Fibroblast of lung (primary cell): ENCODE measurements around the gene MAP3K7CL.

ENCODE experiments used
- EZH2 ChIP-seq: IDR thresholded peaks from 2 replicates; pipeline ENCODE4 v1.5.1; 2012; ENCODE audit warnings: low read length, control low read depth, mild to moderate bottlenecking; ENCODE audit errors: missing control alignments
- TF ChIP-seq, protein P1 (sequence below), 2 donors: IDR thresholded peaks in 1 of 2; conservative IDR thresholded peaks in 1 of 2; 1 replicate in 1 of 2; 2 replicates in 1 of 2; pipeline ENCODE4 v1.5.1; 2011 to 2012; ENCODE audit warnings: low read length in 2 of 2, control low read depth in 1 of 2, inconsistent platforms in 1 of 2, low read depth in 1 of 2, mild to moderate bottlenecking in 1 of 2

DNA sequence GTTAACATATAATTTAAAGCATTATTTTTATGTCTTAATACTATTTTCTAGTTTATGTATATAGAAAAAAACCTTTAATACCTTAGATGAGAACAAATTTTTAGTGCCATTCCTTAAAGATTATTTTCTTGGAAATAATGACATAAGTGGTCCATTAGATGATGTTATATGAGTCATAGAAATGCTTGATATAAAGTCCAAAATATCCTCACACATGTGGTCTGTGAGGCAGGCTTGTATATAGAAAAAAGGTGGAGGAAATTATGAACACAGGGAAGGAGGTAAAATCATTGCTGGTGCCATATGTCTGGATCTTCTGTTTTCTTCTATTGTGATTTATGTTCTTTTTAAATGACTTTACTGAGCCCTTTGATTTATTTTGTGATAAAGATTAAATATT is 79.3 kb downstream of the MAP3K7CL start:
- no peak for TF ChIP-seq EZH2
- TF ChIP-seq, protein P1, sequence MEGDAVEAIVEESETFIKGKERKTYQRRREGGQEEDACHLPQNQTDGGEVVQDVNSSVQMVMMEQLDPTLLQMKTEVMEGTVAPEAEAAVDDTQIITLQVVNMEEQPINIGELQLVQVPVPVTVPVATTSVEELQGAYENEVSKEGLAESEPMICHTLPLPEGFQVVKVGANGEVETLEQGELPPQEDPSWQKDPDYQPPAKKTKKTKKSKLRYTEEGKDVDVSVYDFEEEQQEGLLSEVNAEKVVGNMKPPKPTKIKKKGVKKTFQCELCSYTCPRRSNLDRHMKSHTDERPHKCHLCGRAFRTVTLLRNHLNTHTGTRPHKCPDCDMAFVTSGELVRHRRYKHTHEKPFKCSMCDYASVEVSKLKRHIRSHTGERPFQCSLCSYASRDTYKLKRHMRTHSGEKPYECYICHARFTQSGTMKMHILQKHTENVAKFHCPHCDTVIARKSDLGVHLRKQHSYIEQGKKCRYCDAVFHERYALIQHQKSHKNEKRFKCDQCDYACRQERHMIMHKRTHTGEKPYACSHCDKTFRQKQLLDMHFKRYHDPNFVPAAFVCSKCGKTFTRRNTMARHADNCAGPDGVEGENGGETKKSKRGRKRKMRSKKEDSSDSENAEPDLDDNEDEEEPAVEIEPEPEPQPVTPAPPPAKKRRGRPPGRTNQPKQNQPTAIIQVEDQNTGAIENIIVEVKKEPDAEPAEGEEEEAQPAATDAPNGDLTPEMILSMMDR (conservative IDR thresholded peaks at IDR 0.05 in 1 of 2, IDR thresholded peaks at IDR 0.05 in 1 of 2; ENCODE audit: low read depth in 1 of 2, low read length in 2 of 2), result no peak
